ENCODE results near the gene DPM1.

DNA sequence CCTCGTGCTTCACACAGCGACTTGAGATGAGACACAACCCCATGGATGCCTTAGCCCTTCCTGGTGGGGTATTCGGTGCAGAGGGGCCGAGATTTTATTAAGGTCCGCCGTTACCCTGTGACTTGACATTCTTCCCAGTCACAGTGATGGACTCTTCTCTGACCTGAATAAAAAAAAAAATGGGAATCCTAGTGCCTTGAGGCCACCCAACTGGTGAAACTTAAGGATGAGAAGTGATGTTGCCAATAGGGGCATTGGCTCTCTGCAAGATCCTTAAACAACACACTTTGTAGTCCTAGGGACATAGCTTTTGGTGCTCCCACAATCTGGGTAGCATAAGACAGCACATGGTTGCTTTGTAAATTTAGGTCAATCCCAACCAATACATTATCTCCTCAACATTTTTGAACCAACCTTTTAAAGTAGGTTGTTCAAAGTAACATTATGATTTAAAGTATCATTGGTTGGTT is 26.3 kb downstream of the DPM1 start:
- TF ChIP-seq, protein P1, sequence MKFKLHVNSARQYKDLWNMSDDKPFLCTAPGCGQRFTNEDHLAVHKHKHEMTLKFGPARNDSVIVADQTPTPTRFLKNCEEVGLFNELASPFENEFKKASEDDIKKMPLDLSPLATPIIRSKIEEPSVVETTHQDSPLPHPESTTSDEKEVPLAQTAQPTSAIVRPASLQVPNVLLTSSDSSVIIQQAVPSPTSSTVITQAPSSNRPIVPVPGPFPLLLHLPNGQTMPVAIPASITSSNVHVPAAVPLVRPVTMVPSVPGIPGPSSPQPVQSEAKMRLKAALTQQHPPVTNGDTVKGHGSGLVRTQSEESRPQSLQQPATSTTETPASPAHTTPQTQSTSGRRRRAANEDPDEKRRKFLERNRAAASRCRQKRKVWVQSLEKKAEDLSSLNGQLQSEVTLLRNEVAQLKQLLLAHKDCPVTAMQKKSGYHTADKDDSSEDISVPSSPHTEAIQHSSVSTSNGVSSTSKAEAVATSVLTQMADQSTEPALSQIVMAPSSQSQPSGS (IDR thresholded peaks at IDR 0.05; ENCODE audit: low read length), result no peak
- TF ChIP-seq, protein P2, sequence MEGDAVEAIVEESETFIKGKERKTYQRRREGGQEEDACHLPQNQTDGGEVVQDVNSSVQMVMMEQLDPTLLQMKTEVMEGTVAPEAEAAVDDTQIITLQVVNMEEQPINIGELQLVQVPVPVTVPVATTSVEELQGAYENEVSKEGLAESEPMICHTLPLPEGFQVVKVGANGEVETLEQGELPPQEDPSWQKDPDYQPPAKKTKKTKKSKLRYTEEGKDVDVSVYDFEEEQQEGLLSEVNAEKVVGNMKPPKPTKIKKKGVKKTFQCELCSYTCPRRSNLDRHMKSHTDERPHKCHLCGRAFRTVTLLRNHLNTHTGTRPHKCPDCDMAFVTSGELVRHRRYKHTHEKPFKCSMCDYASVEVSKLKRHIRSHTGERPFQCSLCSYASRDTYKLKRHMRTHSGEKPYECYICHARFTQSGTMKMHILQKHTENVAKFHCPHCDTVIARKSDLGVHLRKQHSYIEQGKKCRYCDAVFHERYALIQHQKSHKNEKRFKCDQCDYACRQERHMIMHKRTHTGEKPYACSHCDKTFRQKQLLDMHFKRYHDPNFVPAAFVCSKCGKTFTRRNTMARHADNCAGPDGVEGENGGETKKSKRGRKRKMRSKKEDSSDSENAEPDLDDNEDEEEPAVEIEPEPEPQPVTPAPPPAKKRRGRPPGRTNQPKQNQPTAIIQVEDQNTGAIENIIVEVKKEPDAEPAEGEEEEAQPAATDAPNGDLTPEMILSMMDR (IDR thresholded peaks at IDR 0.05; ENCODE audit: control extremely low read depth in 1 of 3, insufficient read depth in 1 of 3, low read depth in 1 of 3, low read length in 3 of 3), result no peak
- TF ChIP-seq HDAC2 (IDR thresholded peaks at IDR 0.05; ENCODE audit: borderline replicate concordance in 1 of 2, low read depth in 2 of 2, low read length in 2 of 2), result no peak
- no peak for TF ChIP-seq JUND (IDR thresholded peaks at IDR 0.05; ENCODE audit: low read length)
